Stimulated activated naive CD8-positive, alpha-beta T cell treated with anti-CD3 and anti-CD28 coated beads, Interleukin-15, Interleukin-2, amounts not matched to agents 100 ng/mL and 50 ng/mL, for 24 hours (primary cell): ENCODE results near the gene CCDC148.

Experiments
- H3K27ac Mint-ChIP-seq: one replicate; pipeline ENCODE4 v1.8.0; 2021; ENCODE audit warnings: mild to moderate bottlenecking, mixed read lengths
- H3K27me3 Mint-ChIP-seq: one replicate; pipeline ENCODE4 v1.8.0; 2021; ENCODE audit warnings: mixed read lengths
- H3K36me3 Mint-ChIP-seq: one replicate; pipeline ENCODE4 v1.8.0; 2021; ENCODE audit warnings: low read depth, mixed read lengths
- H3K4me1 Mint-ChIP-seq: one replicate; pipeline ENCODE4 v1.8.0; 2021; ENCODE audit warnings: low read depth, mixed read lengths
- H3K4me3 Mint-ChIP-seq: one replicate; pipeline ENCODE4 v1.8.0; 2021; ENCODE audit warnings: mild to moderate bottlenecking, mixed read lengths
- H3K9me3 Mint-ChIP-seq: one replicate; pipeline ENCODE4 v1.8.0; 2021; ENCODE audit warnings: mixed read lengths

The CCDC148 gene

GRCh38 chr2:158412206-158412605 lies 44.3 kb downstream of the CCDC148 start:
- no peaks in the 10 kb centered on the region for H3K4me1 Mint-ChIP-seq
- no peak overlapping the region for H3K4me3 Mint-ChIP-seq
- peaks cover 31% of the 10 kb centered on the region for H3K27me3 Mint-ChIP-seq
- no peak overlapping the region for H3K27ac Mint-ChIP-seq
- peaks cover 27% of the 10 kb centered on the region for H3K9me3 Mint-ChIP-seq
- H3K36me3 Mint-ChIP-seq = peaks cover 6% of the 10 kb centered on the region

GRCh38 chr2:158411748-158412147 lies 44.8 kb downstream of the CCDC148 start:
- H3K36me3 Mint-ChIP-seq = peaks cover 6% of the 10 kb centered on the region
- no peak overlapping the region for H3K27ac Mint-ChIP-seq
- peaks cover 26% of the 10 kb centered on the region for H3K9me3 Mint-ChIP-seq
- no peaks in the 10 kb centered on the region for H3K4me1 Mint-ChIP-seq
- peaks cover 31% of the 10 kb centered on the region for H3K27me3 Mint-ChIP-seq
- H3K4me3 Mint-ChIP-seq = no peak overlapping the region

DNA sequence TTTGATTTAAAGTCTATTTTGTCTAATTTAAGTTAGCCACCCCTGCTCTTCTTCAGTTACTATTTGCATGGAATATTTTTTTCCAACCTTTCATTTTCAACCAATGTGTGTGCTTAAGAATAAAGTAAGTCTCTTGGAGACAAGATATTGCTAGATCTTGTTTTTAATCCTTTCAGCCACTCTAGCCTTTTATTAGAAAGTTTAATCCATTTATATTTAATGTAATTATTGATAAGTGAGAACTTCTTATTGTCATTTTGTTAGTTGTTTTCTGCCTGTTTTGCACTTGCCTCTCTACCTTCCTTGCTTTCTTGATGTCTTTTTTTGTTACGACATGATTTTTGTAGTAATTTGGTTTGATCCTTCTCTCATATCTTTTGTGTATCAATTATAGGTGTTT lies 46.4 kb downstream of the CCDC148 start:
- no peaks in the 10 kb centered on the region for H3K4me1 Mint-ChIP-seq
- H3K36me3 Mint-ChIP-seq = peaks cover 6% of the 10 kb centered on the region
- H3K4me3 Mint-ChIP-seq = no peak overlapping the region
- peaks cover 27% of the 10 kb centered on the region for H3K27me3 Mint-ChIP-seq
- peaks cover 16% of the 10 kb centered on the region for H3K9me3 Mint-ChIP-seq
- H3K27ac Mint-ChIP-seq = no peak overlapping the region

DNA sequence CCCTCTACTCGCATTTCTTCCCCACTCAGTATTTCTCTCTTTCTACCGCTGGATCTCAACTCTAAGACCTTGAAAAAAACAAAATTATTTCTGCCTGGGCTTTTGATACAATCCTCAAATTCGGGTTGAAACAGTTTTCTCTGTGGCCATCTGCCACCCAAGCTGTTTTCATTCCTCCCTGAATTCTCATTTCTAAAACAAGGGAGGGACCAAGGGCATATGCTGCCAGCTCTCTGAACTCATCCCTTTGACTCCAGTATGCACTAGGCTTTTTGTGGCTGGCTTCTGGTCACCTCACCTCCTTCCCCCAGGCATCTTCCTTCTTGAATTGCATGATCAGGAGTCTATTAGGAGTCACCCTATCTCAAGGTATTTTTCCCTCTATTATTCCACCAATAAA lies 49.5 kb downstream of the CCDC148 start:
- H3K27me3 Mint-ChIP-seq = peaks cover 29% of the 10 kb centered on the region
- no peak overlapping the region for H3K4me3 Mint-ChIP-seq
- H3K4me1 Mint-ChIP-seq = no peaks in the 10 kb centered on the region
- no peak overlapping the region for H3K27ac Mint-ChIP-seq
- peaks cover 6% of the 10 kb centered on the region for H3K36me3 Mint-ChIP-seq
- peaks cover 16% of the 10 kb centered on the region for H3K9me3 Mint-ChIP-seq

DNA sequence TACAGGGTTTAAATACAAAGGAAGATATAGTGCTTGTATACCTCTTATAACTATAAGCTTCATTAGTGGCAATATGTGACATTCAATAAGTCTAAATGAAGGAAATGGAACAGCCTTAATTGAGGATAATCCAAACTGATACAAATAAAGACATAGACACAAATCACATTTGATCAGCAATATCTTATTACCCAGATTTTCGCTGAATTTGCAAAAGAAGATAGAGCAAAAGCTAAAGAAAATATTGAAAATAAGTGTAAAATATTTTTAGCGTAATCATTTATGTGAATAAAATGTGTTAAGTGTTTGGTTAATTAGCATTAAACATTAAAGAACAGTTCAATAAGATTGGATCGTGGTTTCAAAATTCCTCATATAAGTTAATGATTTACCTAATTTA lies 51.2 kb downstream of the CCDC148 start:
- Mint-ChIP-seq H3K4me1 (no peaks in the 10 kb centered on the region), H3K9me3 (peaks cover 9% of the 10 kb centered on the region), H3K36me3 (peaks cover 5% of the 10 kb centered on the region), H3K27me3 (peaks cover 23% of the 10 kb centered on the region), H3K27ac (no peak overlapping the region), H3K4me3 (no peak overlapping the region)

DNA sequence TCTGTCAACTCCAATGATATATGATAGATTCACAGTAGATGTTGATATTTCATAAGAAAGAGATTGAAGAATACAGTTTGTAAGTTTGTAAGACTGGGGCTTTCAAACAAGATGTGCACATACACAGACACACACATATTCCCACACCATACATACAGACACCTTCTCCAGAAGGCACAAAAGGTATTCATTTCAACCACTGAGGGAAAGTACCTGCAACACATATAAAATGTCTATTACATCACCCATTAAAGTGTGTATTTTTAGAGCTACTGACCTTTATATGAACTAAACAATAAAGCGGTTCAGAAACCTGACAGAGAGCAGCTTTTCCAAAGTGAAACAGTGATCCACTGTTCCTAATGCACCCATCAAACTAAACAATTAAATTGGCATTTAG lies 53.3 kb downstream of the CCDC148 start:
- peaks cover 20% of the 10 kb centered on the region for H3K27me3 Mint-ChIP-seq
- H3K27ac Mint-ChIP-seq = no peak overlapping the region
- no peak overlapping the region for H3K4me3 Mint-ChIP-seq
- no peaks in the 10 kb centered on the region for H3K36me3 Mint-ChIP-seq
- H3K9me3 Mint-ChIP-seq = no peaks in the 10 kb centered on the region
- no peaks in the 10 kb centered on the region for H3K4me1 Mint-ChIP-seq

DNA sequence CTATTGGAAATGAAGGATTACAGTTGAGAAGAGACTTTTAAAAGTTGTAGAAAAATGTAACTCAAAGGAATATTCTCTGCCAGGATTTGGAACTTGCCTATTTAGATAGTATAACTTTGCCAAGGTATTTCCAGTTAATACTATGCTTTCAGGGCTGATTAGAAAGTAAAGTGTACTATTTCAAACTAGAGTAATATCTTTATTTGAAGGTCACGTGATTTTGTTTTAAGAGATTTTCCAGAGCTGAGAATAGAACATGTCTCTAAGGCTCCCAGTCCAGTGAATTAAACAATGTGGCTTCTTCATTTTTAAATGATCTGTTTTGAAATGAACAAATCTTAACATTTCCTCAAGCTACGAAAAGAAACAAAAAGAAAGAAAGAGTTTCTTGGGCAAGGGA lies 53.9 kb downstream of the CCDC148 start:
- H3K4me1 Mint-ChIP-seq = no peaks in the 10 kb centered on the region
- no peak overlapping the region for H3K27ac Mint-ChIP-seq
- peaks cover 22% of the 10 kb centered on the region for H3K27me3 Mint-ChIP-seq
- H3K36me3 Mint-ChIP-seq = no peaks in the 10 kb centered on the region
- no peaks in the 10 kb centered on the region for H3K9me3 Mint-ChIP-seq
- no peak overlapping the region for H3K4me3 Mint-ChIP-seq

DNA sequence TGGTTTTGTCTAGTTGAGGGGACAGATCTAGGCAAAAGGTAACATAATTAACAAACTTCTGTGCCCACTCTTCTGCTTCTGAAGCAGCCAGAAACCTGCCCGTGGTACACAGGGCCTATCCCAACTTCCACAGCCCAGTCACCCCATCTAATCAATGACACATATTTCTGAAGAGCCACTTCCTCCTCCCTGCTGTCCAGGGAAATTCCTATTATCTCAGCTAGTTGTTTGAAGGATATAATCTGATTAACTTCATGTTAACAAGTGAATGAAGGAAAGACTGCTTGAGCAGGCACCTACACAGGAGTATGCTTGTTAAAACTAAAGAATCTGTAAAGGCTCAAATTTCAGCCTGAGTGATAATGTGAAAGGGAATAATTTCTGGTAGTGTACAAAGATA lies 61.4 kb downstream of the CCDC148 start:
- H3K36me3 Mint-ChIP-seq = no peaks in the 10 kb centered on the region
- H3K27me3 Mint-ChIP-seq = peaks cover 25% of the 10 kb centered on the region
- H3K4me1 Mint-ChIP-seq = peaks cover 7% of the 10 kb centered on the region
- H3K9me3 Mint-ChIP-seq = no peaks in the 10 kb centered on the region
- no peak overlapping the region for H3K27ac Mint-ChIP-seq
- no peak overlapping the region for H3K4me3 Mint-ChIP-seq

GRCh38 chr2:158394453-158394852 lies 62.1 kb downstream of the CCDC148 start:
- H3K27me3 Mint-ChIP-seq = peaks cover 25% of the 10 kb centered on the region

DNA sequence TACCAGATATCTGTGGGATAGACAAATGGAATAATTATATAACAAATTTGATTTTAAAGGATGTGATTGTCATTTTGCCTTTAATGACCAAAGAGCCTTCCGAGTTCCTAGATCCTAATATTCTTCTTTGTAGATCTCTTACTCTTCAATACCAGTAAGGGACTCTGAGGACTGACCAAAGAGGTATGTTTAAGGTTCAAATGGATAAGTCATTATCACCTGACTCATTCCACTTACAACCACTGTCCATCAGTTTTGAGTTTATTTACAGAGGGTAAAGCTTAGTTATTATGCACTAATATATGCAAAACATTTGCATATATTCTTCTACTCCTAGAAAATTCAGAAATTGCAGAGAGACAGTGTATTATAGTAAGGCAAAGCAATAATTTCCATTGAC lies 62.7 kb downstream of the CCDC148 start:
- Mint-ChIP-seq H3K27ac (no peak overlapping the region), H3K4me3 (no peak overlapping the region), H3K4me1 (peaks cover 7% of the 10 kb centered on the region), H3K36me3 (no peaks in the 10 kb centered on the region), H3K27me3 (peaks cover 22% of the 10 kb centered on the region), H3K9me3 (no peaks in the 10 kb centered on the region)

More at GRCh38 chr2:158394453-158394852, 62.1 kb downstream of the CCDC148 start:
- H3K4me3 Mint-ChIP-seq = no peak overlapping the region
- H3K9me3 Mint-ChIP-seq = no peaks in the 10 kb centered on the region
- H3K27ac Mint-ChIP-seq = no peak overlapping the region
- no peaks in the 10 kb centered on the region for H3K36me3 Mint-ChIP-seq
- H3K4me1 Mint-ChIP-seq = peaks cover 7% of the 10 kb centered on the region

DNA sequence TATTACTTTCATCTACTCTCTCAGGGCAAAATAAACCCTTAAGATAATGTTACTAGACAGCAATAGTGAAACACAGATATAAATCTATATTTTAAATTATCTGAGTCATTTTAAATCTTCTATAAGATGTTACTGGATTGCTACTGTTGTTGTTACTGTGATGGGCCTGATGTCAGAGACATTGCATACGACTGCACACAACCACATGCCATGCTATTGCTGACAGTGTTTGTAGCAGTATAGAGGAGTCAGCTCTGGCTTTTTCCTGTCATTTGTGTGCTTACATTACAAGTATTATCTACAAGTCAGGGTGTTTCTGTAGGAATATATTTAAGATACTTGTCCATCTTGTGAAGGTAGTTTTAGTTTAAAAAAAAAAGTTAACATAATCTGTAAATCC lies 63.9 kb downstream of the CCDC148 start:
- Mint-ChIP-seq H3K4me3 (no peak overlapping the region), H3K9me3 (no peaks in the 10 kb centered on the region), H3K27ac (no peak overlapping the region), H3K4me1 (peaks cover 7% of the 10 kb centered on the region), H3K27me3 (peaks cover 12% of the 10 kb centered on the region), H3K36me3 (no peaks in the 10 kb centered on the region)

DNA sequence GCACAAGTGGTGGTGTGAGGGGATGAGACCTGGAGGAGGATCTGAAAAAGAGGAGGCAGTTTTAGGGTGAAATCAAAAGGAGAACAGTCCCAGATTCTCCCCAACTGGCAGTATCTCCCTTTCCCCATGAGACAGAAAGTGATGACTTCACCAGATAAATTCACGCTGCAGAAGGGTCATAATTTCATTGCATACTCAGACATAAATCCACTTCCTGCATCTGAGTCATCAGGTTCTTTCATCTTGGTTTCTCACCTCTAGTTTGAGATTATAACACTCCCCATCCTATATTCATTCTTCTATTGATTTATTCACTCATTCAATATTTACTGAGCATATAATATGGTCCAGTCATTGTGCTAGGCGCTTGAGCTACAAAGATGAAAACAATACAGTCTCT lies 64.7 kb downstream of the CCDC148 start:
- peaks cover 6% of the 10 kb centered on the region for H3K27me3 Mint-ChIP-seq
- H3K36me3 Mint-ChIP-seq = no peaks in the 10 kb centered on the region
- peaks cover 7% of the 10 kb centered on the region for H3K4me1 Mint-ChIP-seq
- no peaks in the 10 kb centered on the region for H3K9me3 Mint-ChIP-seq
- no peak overlapping the region for H3K4me3 Mint-ChIP-seq
- no peak overlapping the region for H3K27ac Mint-ChIP-seq

DNA sequence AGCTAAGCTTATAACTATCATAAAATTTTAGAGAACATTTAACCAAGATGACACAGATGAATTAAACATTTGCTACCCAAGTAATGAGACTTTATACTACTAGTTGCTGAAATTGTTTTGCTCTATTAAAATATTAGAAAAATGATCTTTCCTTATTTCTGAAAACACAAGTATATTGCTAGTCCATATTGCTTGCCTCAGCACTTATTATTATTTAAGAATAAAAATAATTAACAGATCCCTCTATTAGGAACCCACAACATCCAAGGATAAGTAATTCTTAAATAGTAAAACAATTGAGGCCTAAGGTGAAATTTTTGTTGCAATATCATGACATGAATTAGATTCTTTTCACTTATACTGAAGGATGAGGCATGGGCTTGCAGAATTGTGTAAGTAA lies 65.2 kb downstream of the CCDC148 start:
- Mint-ChIP-seq H3K27ac (no peak overlapping the region), H3K4me1 (peaks cover 7% of the 10 kb centered on the region), H3K9me3 (no peaks in the 10 kb centered on the region), H3K36me3 (no peaks in the 10 kb centered on the region), H3K27me3 (peaks cover 6% of the 10 kb centered on the region), H3K4me3 (no peak overlapping the region)

GRCh38 chr2:158388159-158388558 lies 68.4 kb downstream of the CCDC148 start:
- Mint-ChIP-seq H3K27ac (no peak overlapping the region), H3K4me1 (peaks cover 7% of the 10 kb centered on the region), H3K27me3 (peaks cover 9% of the 10 kb centered on the region), H3K4me3 (no peak overlapping the region), H3K36me3 (no peaks in the 10 kb centered on the region), H3K9me3 (no peaks in the 10 kb centered on the region)

DNA sequence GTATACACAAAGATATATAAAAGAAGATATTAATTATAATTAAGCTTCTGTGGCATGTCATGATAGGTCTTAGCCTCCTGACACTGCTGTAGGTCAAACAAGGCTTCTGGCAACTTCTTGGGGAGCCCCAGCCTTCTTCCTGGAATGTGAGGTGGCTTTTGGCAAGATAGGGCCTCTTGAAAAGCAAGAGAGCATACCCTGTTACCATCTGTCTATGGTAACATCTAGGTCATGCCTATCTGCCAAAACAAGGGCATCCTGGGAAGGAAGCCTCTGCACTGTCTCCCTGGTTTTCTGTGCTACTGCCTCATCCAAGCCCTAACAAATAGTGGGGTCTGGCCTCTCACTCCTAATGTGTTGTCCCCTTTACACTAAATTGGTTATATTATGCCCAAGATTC lies 70.9 kb downstream of the CCDC148 start:
- Mint-ChIP-seq H3K27ac (no peak overlapping the region), H3K27me3 (peaks cover 9% of the 10 kb centered on the region), H3K4me3 (no peak overlapping the region), H3K9me3 (peaks cover 4% of the 10 kb centered on the region), H3K36me3 (no peaks in the 10 kb centered on the region), H3K4me1 (no peaks in the 10 kb centered on the region)

GRCh38 chr2:158381978-158382377 lies 74.6 kb downstream of the CCDC148 start:
- Mint-ChIP-seq H3K4me1 (no peaks in the 10 kb centered on the region), H3K27me3 (peaks cover 9% of the 10 kb centered on the region), H3K36me3 (no peaks in the 10 kb centered on the region), H3K4me3 (no peak overlapping the region), H3K27ac (no peak overlapping the region), H3K9me3 (peaks cover 4% of the 10 kb centered on the region)
